Right atrium auricular region (tissue), 2 donors: ENCODE data around the gene TMEM63B. TPM values are rescaled to one million over a fixed set of nuclear protein-coding genes. Genes with fewer than 3 reads are reported as not detected.

Experiments
- DNase-seq: peaks from one replicate; pipeline ENCODE4 v3.0.0-alpha.2; 2019; ENCODE audit warnings: low spot score
- H3K27ac ChIP-seq, 2 donors: fragments of 200-600 bp; sonication (generic); 1 replicate in 1 of 2; 2 replicates in 1 of 2; pipeline ENCODE4 v1.5.1; 2016 to 2019
- H3K27me3 ChIP-seq, 2 donors: fragments of 200-600 bp; sonication (generic); one replicate each; pipeline versions ENCODE4 v1.5.1 to v1.6.0; 2017 to 2019
- H3K36me3 ChIP-seq: fragments of 200-600 bp; sonication (generic); one replicate; pipeline ENCODE4 v1.5.1; 2016
- H3K4me1 ChIP-seq, 2 donors: fragments of 200-600 bp; sonication (generic); one replicate each; pipeline versions ENCODE4 v1.5.1 to v1.6.0; 2017 to 2019
- H3K4me3 ChIP-seq, 2 donors: fragments of 200-600 bp; sonication (generic); 1 replicate in 1 of 2; 2 replicates in 1 of 2; pipeline ENCODE4 v1.5.1; 2017 to 2019; ENCODE audit warnings: mild to moderate bottlenecking in 1 of 2, moderate library complexity in 1 of 2
- H3K9me3 ChIP-seq, 2 donors: fragments of 200-600 bp; sonication (generic); one replicate each; pipeline ENCODE4 v1.5.1; 2019
- CTCF ChIP-seq, 2 donors: fragments of 200-600 bp; sonication (generic); IDR thresholded peaks; one replicate each; pipeline ENCODE4 v1.5.1; 2019; ENCODE audit warnings: antibody characterized with exemption in 2 of 2
- total RNA-seq, 2 donors: library from RNA; depleted of rRNA; stranded (reverse); fragments of >200 nt; gene quantifications; one replicate each; pipeline ENCODE4 v1.1.0, GENCODE V29; 2016

TMEM63B gene
- total RNA-seq, 2 donors from 2014 or later: 29.2 to 37.1 TPM

GRCh38 chr6:44176762-44177509, 49.6 kb downstream of the TMEM63B start:
- no peak for DNase-seq
- no peaks in the 10 kb centered on the region for H3K36me3 ChIP-seq
- H3K9me3 ChIP-seq: no peaks in the 10 kb centered on the region
- H3K27me3 ChIP-seq: no peaks in the 10 kb centered on the region
- H3K4me3 ChIP-seq: no peak overlapping the region
- TF ChIP-seq CTCF (IDR thresholded peaks at IDR 0.05): no peak
- H3K4me1 ChIP-seq: peaks cover 0 to 30% of the 10 kb centered on the region in 2 donors
- H3K27ac ChIP-seq: no peak overlapping the region

GRCh38 chr6:44177691-44178423, 50.5 kb downstream of the TMEM63B start:
- H3K27me3 ChIP-seq: no peaks in the 10 kb centered on the region
- TF ChIP-seq CTCF (IDR thresholded peaks at IDR 0.05): no peak
- peak; percentile 94 for DNase-seq
- no peaks in the 10 kb centered on the region for H3K36me3 ChIP-seq
- no peak overlapping the region for H3K4me3 ChIP-seq
- peaks cover 0 to 28% of the 10 kb centered on the region in 2 donors for H3K4me1 ChIP-seq
- no peaks in the 10 kb centered on the region for H3K9me3 ChIP-seq
- peak overlapping the region; percentile 42 to 53 for H3K27ac ChIP-seq

- Histone ChIP-seq H3K9me3 (no peaks in the 10 kb centered on the region), H3K27me3 (no peaks in the 10 kb centered on the region)
- DNase-seq: no peak
Measured at GRCh38 chr6:44178424-44179071, 51.2 kb downstream of the TMEM63B start.

GRCh38 chr6:44179072-44179536, 51.8 kb downstream of the TMEM63B start:
- no peaks in the 10 kb centered on the region for H3K36me3 ChIP-seq
- no peaks in the 10 kb centered on the region for H3K9me3 ChIP-seq
- peak overlapping the region in 1 of 2 donors; percentile 19 for H3K27ac ChIP-seq
- H3K4me3 ChIP-seq: no peak overlapping the region
- no peak for TF ChIP-seq CTCF (IDR thresholded peaks at IDR 0.05)
- peaks cover 0 to 26% of the 10 kb centered on the region in 2 donors for H3K4me1 ChIP-seq
- no peaks in the 10 kb centered on the region for H3K27me3 ChIP-seq
- DNase-seq: no peak

More at GRCh38 chr6:44178424-44179071, 51.2 kb downstream of the TMEM63B start:
- peaks cover 0 to 26% of the 10 kb centered on the region in 2 donors for H3K4me1 ChIP-seq
- no peak overlapping the region for H3K4me3 ChIP-seq
- no peak for TF ChIP-seq CTCF (IDR thresholded peaks at IDR 0.05)
- H3K27ac ChIP-seq: peak overlapping the region; percentile 42 to 53
- no peaks in the 10 kb centered on the region for H3K36me3 ChIP-seq

- DNase-seq: no peak
- Histone ChIP-seq H3K27ac (no peak overlapping the region), H3K4me3 (no peak overlapping the region)
Measured at GRCh38 chr6:44179648-44180047, 52.3 kb downstream of the TMEM63B start.

More at GRCh38 chr6:44179648-44180047, 52.3 kb downstream of the TMEM63B start:
- no peaks in the 10 kb centered on the region for H3K27me3 ChIP-seq
- peaks cover 0 to 26% of the 10 kb centered on the region in 2 donors for H3K4me1 ChIP-seq
- no peaks in the 10 kb centered on the region for H3K9me3 ChIP-seq
- no peaks in the 10 kb centered on the region for H3K36me3 ChIP-seq
- TF ChIP-seq CTCF (IDR thresholded peaks at IDR 0.05): no peak
